ENCODE results near the gene SLFN12. TPM values are rescaled to one million over a fixed set of nuclear protein-coding genes. Genes with fewer than 3 reads are reported as not detected.

Gene SLFN12
- total RNA-seq, 1 experiment from 2014 or later = not detected

DNA sequence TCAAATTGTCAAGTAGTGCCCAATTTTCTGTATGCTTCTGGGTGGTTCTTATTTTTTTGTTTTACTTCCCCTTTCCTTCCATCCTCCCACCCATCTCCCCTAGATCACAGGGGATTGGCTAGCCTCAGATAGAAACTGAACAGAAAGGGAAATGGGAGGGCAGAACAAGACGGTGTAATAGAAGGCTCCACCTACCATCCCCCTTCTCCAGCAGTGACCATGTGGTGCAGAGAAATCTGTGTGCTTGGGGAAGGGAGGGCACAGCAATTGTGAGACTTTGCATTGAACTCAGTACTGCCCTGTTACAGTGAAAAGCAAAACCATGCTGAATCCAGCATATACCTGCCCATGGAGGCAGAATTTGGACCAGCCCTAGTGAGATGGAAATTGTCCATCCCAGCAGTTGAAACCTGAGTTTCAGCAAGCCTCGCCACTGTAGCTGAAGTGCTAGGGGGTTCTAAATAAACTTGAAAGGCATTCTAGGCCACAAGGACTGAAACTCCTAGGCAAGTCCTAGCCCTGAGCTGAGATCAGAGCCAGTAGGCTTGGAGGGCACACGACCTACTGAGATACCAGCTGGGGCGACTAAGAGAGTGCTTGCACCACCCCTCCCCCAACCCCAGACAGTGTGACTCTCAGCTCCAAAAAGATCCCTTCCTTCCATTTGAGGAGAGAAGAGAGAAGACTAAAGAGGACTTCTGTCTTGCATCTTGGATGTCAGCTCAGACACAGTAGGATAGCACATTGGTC is 64.0 kb downstream of the SLFN12 start:
- no peaks in the 10 kb centered on the region for H3K27me3 ChIP-seq (ENCODE audit: low read length)
- no peaks in the 10 kb centered on the region for H3K4me1 ChIP-seq (ENCODE audit: insufficient read depth, low read length)
- no peak for ATAC-seq
- H3K9me2 ChIP-seq (replicated peaks; ENCODE audit: low read length) = no peaks in the 10 kb centered on the region
- H3K9ac ChIP-seq (ENCODE audit: low read length) = no peak overlapping the region
- no peaks in the 10 kb centered on the region for H3K9me3 ChIP-seq (ENCODE audit: low read length)
- no peaks in the 10 kb centered on the region for H3K79me2 ChIP-seq (ENCODE audit: low read length)
- POLR2A ChIA-PET (ENCODE audit: unreplicated experiment) = no interaction called here
- CTCF ChIA-PET = no interaction called here
- H4K20me1 ChIP-seq (ENCODE audit: low read length) = no peaks in the 10 kb centered on the region
- intact Hi-C loops (cut with micrococcal nuclease) = no loop called here
- TF ChIP-seq EZH2 (IDR thresholded peaks at IDR 0.05; ENCODE audit: low read length, unreplicated experiment) = no peak
- H3K4me2 ChIP-seq (ENCODE audit: low read length) = no peak overlapping the region
- no peak overlapping the region for H2AFZ ChIP-seq (ENCODE audit: low read length)
- H3F3A ChIP-seq (ENCODE audit: low read length, unreplicated experiment) = no peaks in the 10 kb centered on the region
- no TSS peak for BruUV-seq (replicated peaks)
- H3K36me3 ChIP-seq (ENCODE audit: low read depth, low read length) = no peaks in the 10 kb centered on the region
- no peak overlapping the region for H3K27ac ChIP-seq (ENCODE audit: low read length)
- no peak overlapping the region for H3K4me3 ChIP-seq (ENCODE audit: low read length)
- no peak for DNase-seq

DNA sequence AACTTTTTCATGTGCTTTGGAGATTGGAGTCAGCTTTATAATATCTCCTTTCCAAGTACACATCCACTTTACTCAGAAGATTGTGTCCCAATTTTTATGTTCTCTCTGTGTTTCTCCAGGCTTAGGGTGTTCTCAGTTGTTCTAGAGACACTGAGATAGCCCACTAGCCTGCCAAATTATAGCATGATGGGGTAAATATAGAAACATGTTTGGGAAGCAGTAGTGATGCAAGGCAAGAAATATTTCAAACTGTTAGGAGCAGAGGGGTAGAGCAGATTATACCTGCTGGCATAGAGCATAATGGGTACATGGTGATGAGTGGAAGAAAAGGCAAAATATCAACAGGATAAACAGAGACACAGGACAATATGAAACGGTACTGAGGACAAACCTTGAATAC is 71.3 kb downstream of the SLFN12 start:
- no TSS peak for BruUV-seq (replicated peaks)
- Histone ChIP-seq H3K27me3 (ENCODE audit: low read length) (no peaks in the 10 kb centered on the region), H3K27ac (ENCODE audit: low read length) (no peak overlapping the region), H3K36me3 (ENCODE audit: low read depth, low read length) (no peaks in the 10 kb centered on the region), H3K9ac (ENCODE audit: low read length) (no peak overlapping the region), H3K9me3 (ENCODE audit: low read length) (no peaks in the 10 kb centered on the region), H3K79me2 (ENCODE audit: low read length) (no peaks in the 10 kb centered on the region), H3K4me1 (ENCODE audit: insufficient read depth, low read length) (no peaks in the 10 kb centered on the region), H3K4me3 (ENCODE audit: low read length) (no peak overlapping the region), H2AFZ (ENCODE audit: low read length) (no peak overlapping the region), H3K9me2 (replicated peaks; ENCODE audit: low read length) (no peaks in the 10 kb centered on the region), H3F3A (ENCODE audit: low read length, unreplicated experiment) (no peaks in the 10 kb centered on the region), H4K20me1 (ENCODE audit: low read length) (no peaks in the 10 kb centered on the region), H3K4me2 (ENCODE audit: low read length) (no peak overlapping the region)
- ChIA-PET POLR2A (ENCODE audit: unreplicated experiment) (no interaction called here), CTCF (no interaction called here)
- DNase-seq (no peak), ATAC-seq (no peak)
- intact Hi-C loops (cut with micrococcal nuclease) = no loop called here
- TF ChIP-seq EZH2phosphoT487 (IDR thresholded peaks at IDR 0.05; ENCODE audit: borderline replicate concordance, low read length) (no peak), EZH2 (IDR thresholded peaks at IDR 0.05; ENCODE audit: low read length, unreplicated experiment) (no peak)
- TF ChIP-seq, protein P1, sequence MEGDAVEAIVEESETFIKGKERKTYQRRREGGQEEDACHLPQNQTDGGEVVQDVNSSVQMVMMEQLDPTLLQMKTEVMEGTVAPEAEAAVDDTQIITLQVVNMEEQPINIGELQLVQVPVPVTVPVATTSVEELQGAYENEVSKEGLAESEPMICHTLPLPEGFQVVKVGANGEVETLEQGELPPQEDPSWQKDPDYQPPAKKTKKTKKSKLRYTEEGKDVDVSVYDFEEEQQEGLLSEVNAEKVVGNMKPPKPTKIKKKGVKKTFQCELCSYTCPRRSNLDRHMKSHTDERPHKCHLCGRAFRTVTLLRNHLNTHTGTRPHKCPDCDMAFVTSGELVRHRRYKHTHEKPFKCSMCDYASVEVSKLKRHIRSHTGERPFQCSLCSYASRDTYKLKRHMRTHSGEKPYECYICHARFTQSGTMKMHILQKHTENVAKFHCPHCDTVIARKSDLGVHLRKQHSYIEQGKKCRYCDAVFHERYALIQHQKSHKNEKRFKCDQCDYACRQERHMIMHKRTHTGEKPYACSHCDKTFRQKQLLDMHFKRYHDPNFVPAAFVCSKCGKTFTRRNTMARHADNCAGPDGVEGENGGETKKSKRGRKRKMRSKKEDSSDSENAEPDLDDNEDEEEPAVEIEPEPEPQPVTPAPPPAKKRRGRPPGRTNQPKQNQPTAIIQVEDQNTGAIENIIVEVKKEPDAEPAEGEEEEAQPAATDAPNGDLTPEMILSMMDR (conservative IDR thresholded peaks at IDR 0.05; ENCODE audit: low read depth, low read length) = no peak

Other genes with a start within 250 kb of the SLFN12 start
- gene SLC35G3, start 238.1 kb downstream of the SLFN12 start, total RNA-seq (2014; rRNA removed) = not detected in 2 replicates
- gene SLFN5, start 189.4 kb downstream of the SLFN12 start, total RNA-seq (2014; rRNA removed) = 7.5 and 14.5 TPM in 2 replicates
- 7.5 and 13.9 TPM in 2 replicates for gene SLFN11, start 58.9 kb downstream of the SLFN12 start, total RNA-seq (2014; rRNA removed)
- 4.6 and 8.2 TPM in 2 replicates for gene SLFN13, start 16.3 kb upstream of the SLFN12 start, total RNA-seq (2014; rRNA removed)
- gene SLFN12L, start 105.2 kb upstream of the SLFN12 start, total RNA-seq (2014; rRNA removed) = not detected in 2 replicates
- not detected in 2 replicates for gene SLFN14, start 128.3 kb upstream of the SLFN12 start, total RNA-seq (2014; rRNA removed)
- gene PEX12, start 146.1 kb upstream of the SLFN12 start, total RNA-seq (2014; rRNA removed) = 2.4 and 3.9 TPM in 2 replicates
- gene AP2B1, start 154.8 kb upstream of the SLFN12 start, total RNA-seq (2014; rRNA removed) = 70.2 and 84.9 TPM in 2 replicates